Progenitor cell of endocrine pancreas (in vitro differentiated cells): ENCODE data around the gene NLE1. TPM values are rescaled to one million over a fixed set of nuclear protein-coding genes. Genes with fewer than 3 reads are reported as not detected.

Source experiments
- DNase-seq: peaks from one replicate; pipeline ENCODE4 v3.0.0; 2021; ENCODE audit warnings: low spot score; ENCODE audit not compliant: unreplicated experiment
- H3K27ac Mint-ChIP-seq: 2 replicates; pipeline ENCODE4 v1.8.0; 2021; ENCODE audit warnings: mild to moderate bottlenecking, moderate library complexity, mixed read lengths
- H3K27me3 Mint-ChIP-seq: 2 replicates; pipeline ENCODE4 v1.8.0; 2021; ENCODE audit warnings: mixed read lengths
- H3K36me3 Mint-ChIP-seq: 2 replicates; pipeline ENCODE4 v1.8.0; 2022; ENCODE audit warnings: mixed read lengths; ENCODE audit not compliant: insufficient read depth
- H3K4me1 Mint-ChIP-seq: 2 replicates; pipeline ENCODE4 v1.8.0; 2021; ENCODE audit warnings: low read depth, mixed read lengths
- H3K4me3 Mint-ChIP-seq: 2 replicates; pipeline ENCODE4 v1.8.0; 2021; ENCODE audit warnings: low read depth, mild to moderate bottlenecking, moderate library complexity, mixed read lengths
- H3K9me3 Mint-ChIP-seq: 2 replicates; pipeline ENCODE4 v1.8.0; 2021; ENCODE audit warnings: low read depth, mixed read lengths
- total RNA-seq: library from RNA; stranded (reverse); gene quantifications from 2 replicates; pipeline ENCODE4 v1.2.1, GENCODE V29; 2021
- TF ChIP-seq, protein P1 (sequence below): fragments of 200-600 bp; sonication (generic); IDR thresholded peaks from one replicate; pipeline ENCODE4 v1.5.0; 2021; ENCODE audit warnings: antibody characterized with exemption, mild to moderate bottlenecking; ENCODE audit not compliant: unreplicated experiment

NLE1 gene
- total RNA-seq, 1 donor from 2014 or later, result 18.1 TPM

DNA sequence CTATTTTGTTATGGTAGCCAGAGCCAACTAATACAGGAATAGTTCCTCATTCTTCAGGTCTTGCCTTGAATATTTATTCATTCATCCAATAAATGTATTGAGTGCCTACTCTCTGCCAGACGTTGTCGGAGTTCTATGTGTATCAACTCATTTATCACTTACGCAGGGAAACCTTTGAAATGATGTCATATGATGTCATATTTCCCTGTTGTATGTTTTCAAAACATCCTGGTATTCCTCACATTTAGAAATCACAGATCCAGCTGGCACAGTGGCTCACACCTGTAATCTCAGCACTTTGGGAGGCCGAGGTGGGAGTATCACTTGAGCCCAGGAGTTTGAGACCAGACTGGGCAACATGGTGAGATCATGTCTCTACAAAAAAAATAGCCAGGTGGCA is 2.7 kb upstream of the NLE1 start:
- TF ChIP-seq, protein P1, sequence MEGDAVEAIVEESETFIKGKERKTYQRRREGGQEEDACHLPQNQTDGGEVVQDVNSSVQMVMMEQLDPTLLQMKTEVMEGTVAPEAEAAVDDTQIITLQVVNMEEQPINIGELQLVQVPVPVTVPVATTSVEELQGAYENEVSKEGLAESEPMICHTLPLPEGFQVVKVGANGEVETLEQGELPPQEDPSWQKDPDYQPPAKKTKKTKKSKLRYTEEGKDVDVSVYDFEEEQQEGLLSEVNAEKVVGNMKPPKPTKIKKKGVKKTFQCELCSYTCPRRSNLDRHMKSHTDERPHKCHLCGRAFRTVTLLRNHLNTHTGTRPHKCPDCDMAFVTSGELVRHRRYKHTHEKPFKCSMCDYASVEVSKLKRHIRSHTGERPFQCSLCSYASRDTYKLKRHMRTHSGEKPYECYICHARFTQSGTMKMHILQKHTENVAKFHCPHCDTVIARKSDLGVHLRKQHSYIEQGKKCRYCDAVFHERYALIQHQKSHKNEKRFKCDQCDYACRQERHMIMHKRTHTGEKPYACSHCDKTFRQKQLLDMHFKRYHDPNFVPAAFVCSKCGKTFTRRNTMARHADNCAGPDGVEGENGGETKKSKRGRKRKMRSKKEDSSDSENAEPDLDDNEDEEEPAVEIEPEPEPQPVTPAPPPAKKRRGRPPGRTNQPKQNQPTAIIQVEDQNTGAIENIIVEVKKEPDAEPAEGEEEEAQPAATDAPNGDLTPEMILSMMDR, result no peak
- DNase-seq, result no peak
- Mint-ChIP-seq H3K27ac (no peak overlapping the region), H3K4me3 (no peak overlapping the region), H3K4me1 (no peaks in the 10 kb centered on the region), H3K36me3 (no peaks in the 10 kb centered on the region), H3K9me3 (no peaks in the 10 kb centered on the region), H3K27me3 (peaks cover 8% of the 10 kb centered on the region)

DNA sequence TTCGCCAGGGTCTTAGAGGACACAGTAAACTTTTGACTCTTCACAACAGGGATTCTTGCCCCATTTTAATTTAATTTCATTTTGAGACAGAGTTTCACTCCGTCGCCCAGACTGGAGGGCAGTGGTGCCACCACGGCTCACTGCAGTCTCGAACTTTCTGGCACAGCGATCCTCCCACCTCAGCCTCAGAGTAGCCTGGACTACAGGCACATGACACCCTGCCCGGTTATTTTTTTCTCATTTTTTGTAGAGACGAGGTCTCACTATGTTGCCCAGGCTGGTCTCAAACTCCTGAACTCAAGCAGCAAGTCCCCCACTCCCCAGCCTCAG is 329 bp upstream of the NLE1 start:
- no peak for DNase-seq
- Mint-ChIP-seq H3K4me1 (no peaks in the 10 kb centered on the region), H3K27ac (peak overlapping the region; percentile 74), H3K4me3 (peak overlapping the region; percentile 82), H3K36me3 (no peaks in the 10 kb centered on the region), H3K9me3 (no peaks in the 10 kb centered on the region), H3K27me3 (peaks cover 8% of the 10 kb centered on the region)
- TF ChIP-seq, protein P1, result no peak

DNA sequence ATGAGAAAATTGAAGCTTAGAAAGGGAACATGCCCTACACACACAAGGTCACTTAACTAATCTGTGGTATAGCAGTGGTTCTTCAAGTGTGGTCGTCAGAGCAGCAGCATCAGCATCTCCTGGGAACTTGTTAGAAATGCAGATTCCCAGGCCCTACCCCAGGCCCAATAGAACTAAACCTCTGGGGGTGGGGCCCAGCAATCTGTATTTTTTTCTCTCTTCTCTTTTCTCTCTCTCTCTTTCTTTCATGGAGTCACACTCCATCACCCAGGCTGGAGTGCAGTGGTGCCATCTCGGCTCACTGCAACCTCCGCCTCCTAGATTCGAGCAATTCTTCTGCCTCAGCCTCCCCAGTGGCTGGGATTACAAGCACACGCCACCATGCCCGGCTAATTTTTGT is 3.9 kb downstream of the NLE1 start:
- no peaks in the 10 kb centered on the region for H3K4me1 Mint-ChIP-seq
- no peak overlapping the region for H3K4me3 Mint-ChIP-seq
- H3K27ac Mint-ChIP-seq, result no peak overlapping the region
- H3K36me3 Mint-ChIP-seq, result peaks cover 13% of the 10 kb centered on the region
- H3K27me3 Mint-ChIP-seq, result no peaks in the 10 kb centered on the region
- no peaks in the 10 kb centered on the region for H3K9me3 Mint-ChIP-seq
- DNase-seq, result no peak
- TF ChIP-seq, protein P1, result no peak

DNA sequence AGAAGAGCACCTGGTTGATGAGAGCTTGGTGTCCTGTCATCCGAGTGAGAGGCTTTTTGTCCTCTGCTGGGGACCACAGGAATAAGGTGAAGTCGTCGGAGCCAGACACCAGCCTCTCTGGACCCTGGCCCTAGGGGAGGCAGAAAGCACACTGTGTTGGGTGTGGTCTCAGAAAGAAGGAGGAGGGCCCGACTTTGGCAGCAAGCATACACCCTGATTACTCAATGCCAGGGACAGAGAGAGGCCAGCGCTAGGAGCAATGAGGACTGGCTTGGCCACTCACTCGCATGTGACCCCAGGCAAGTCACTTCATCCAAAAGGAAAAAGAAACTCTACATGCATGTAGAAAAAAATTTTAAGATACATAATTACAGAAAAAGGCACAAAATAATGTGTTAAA is 6.8 kb downstream of the NLE1 start:
- H3K4me3 Mint-ChIP-seq, result no peak overlapping the region
- no peaks in the 10 kb centered on the region for H3K4me1 Mint-ChIP-seq
- H3K36me3 Mint-ChIP-seq, result peaks cover 15% of the 10 kb centered on the region
- no peaks in the 10 kb centered on the region for H3K27me3 Mint-ChIP-seq
- H3K9me3 Mint-ChIP-seq, result no peaks in the 10 kb centered on the region
- no peak for DNase-seq
- H3K27ac Mint-ChIP-seq, result no peak overlapping the region
- TF ChIP-seq, protein P1, result no peak

DNA sequence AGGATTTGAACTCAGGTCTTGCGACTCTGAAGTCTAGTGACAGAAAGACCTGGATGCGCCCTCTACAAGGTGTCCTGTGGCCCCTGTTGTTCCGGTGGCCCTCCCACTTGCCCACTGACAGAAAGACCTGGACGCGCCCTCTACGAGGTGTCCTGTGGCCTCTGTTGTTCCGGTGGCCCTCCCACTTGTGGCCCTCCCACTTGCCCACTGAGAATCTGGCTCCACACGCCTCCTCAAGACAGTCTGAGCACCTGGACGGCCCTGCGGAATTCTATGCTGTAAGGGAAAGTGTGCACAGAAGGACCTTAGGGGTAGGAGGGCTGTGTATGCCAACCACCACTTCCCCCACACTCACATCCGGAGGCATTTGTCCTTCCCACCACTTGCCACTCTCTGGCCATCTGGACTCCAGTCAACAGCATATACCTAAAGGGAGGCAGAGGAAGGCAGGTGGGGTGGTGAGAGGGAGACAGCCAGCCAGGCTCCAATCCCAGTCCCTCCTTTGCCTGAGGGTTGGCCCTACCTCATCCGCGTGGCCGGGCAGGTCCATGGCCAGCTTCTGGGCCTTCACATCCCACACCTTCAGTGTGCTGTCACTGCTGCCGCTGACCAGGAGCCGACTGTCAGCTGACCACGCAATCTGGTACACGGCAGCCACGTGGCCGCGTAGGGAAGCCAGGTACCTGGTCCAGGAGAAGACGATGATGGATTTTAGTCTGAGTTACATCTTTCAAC is 9.1 kb downstream of the NLE1 start:
- TF ChIP-seq, protein P1, result no peak
- Mint-ChIP-seq H3K9me3 (no peaks in the 10 kb centered on the region), H3K4me1 (no peaks in the 10 kb centered on the region), H3K4me3 (no peak overlapping the region), H3K27me3 (no peaks in the 10 kb centered on the region), H3K27ac (no peak overlapping the region), H3K36me3 (peaks cover 15% of the 10 kb centered on the region)
- DNase-seq, result no peak
